WERI-Rb-1 (cell line): ENCODE measurements around the gene PRCP.
"Not testable (repeated sequence)": the region's sequence is repeated elsewhere in the genome, so short reads cannot be mapped to it uniquely, and the experiment has no call there.

Experiments used
- DNase-seq: peaks from one replicate; pipeline ENCODE4 v3.0.0-alpha.2; 2020
- H3K27ac ChIP-seq: fragments of 250-450 bp; sonication (Bioruptor Pico); 2 replicates; pipeline ENCODE4 v1.5.1; 2020; ENCODE audit warnings: mild to moderate bottlenecking, moderate library complexity
- H3K27me3 ChIP-seq: fragments of 250-450 bp; sonication (Bioruptor Pico); 2 replicates; pipeline ENCODE4 v1.5.1; 2021; ENCODE audit warnings: mild to moderate bottlenecking, low read depth, moderate library complexity; ENCODE audit not compliant: insufficient read depth, severe bottlenecking
- H3K36me3 ChIP-seq: fragments of 250-450 bp; sonication (Bioruptor Pico); 2 replicates; pipeline ENCODE4 v1.5.1; 2020; ENCODE audit warnings: mild to moderate bottlenecking, moderate library complexity
- H3K4me3 ChIP-seq: 2 replicates; pipeline ENCODE4 v1.5.1; 2011; ENCODE audit warnings: low read depth, mild to moderate bottlenecking, control low read depth, low read length
- H3K9me3 ChIP-seq: fragments of 250-450 bp; sonication (Bioruptor Pico); 2 replicates; pipeline ENCODE4 v1.5.1; 2021; ENCODE audit warnings: mild to moderate bottlenecking, moderate library complexity; ENCODE audit not compliant: severe bottlenecking
- TF ChIP-seq, protein P1 (sequence below): IDR thresholded peaks from 2 replicates; pipeline ENCODE4 v1.5.1; 2011; ENCODE audit warnings: low read depth, mild to moderate bottlenecking, control low read depth, inconsistent platforms, low read length

The PRCP gene

DNA sequence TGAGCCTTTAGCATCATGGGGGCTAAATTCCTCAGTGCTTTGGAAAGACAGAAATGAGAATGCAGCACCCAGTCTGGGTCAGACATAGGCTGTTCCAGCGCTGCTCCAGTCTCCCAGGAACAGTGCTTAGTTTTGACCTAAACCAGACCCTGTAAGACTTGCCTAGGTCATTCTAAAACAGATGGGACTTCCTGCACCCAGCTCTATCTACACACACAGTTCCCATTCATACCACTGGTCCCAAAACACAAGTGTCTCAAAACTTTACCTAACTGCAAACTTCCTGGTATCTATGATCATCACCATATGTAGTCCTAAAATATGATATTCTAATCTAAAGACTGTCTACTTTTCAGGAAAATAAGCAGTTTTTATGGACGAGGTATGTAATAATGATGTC, 37.9 kb downstream of the PRCP start:
- H3K9me3 ChIP-seq: no peaks in the 10 kb centered on the region
- H3K4me3 ChIP-seq: no peak overlapping the region
- no peaks in the 10 kb centered on the region for H3K36me3 ChIP-seq
- TF ChIP-seq, protein P1, sequence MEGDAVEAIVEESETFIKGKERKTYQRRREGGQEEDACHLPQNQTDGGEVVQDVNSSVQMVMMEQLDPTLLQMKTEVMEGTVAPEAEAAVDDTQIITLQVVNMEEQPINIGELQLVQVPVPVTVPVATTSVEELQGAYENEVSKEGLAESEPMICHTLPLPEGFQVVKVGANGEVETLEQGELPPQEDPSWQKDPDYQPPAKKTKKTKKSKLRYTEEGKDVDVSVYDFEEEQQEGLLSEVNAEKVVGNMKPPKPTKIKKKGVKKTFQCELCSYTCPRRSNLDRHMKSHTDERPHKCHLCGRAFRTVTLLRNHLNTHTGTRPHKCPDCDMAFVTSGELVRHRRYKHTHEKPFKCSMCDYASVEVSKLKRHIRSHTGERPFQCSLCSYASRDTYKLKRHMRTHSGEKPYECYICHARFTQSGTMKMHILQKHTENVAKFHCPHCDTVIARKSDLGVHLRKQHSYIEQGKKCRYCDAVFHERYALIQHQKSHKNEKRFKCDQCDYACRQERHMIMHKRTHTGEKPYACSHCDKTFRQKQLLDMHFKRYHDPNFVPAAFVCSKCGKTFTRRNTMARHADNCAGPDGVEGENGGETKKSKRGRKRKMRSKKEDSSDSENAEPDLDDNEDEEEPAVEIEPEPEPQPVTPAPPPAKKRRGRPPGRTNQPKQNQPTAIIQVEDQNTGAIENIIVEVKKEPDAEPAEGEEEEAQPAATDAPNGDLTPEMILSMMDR: no peak
- no peak overlapping the region for H3K27ac ChIP-seq
- H3K27me3 ChIP-seq: no peaks in the 10 kb centered on the region
- DNase-seq: no peak

DNA sequence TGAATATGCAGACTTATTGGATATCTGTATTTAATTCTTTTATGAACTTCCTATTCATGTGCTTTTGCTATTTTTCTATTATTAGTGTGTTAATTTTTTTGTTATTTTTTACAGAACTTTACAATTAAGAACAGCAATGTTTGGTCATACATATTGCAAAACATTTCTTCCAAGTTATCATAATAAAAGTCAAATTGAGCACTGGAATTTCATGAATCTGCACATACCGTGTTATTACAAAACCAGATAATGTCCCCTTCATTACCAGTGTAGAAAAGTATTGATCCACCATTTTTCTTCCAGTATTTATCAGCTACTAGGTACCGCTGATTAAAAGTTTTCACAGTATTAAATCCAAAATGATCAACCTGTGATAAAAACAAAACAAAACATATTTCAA, 40.5 kb downstream of the PRCP start:
- Histone ChIP-seq H3K4me3 (no peak overlapping the region), H3K36me3 (no peaks in the 10 kb centered on the region), H3K9me3 (no peaks in the 10 kb centered on the region), H3K27me3 (no peaks in the 10 kb centered on the region), H3K27ac (no peak overlapping the region)
- TF ChIP-seq, protein P1: no peak
- DNase-seq: no peak

DNA sequence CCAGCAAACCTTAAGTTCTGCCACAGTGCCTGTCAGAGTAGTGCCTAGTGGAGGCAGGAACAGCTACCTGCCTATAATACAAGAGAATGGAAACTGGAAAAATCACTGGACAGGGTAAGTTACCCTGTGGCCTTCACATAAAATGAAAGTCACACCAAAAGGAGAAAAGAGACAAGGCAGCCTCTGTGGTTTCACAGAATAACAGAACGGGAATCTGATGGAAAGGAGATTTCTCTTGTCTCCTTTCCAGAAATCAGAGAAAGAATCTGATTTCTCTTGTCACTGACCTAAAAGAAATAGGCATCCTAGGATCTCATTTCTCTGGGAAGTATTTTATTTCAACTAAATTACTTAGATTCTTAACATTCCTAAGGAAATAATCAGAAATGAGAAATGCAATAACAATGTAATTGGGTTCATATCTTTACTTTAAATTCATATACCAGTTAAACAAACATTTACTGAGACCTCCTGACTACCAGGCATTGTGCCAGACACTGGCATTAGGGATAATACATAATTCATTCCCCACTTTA, 41.6 kb downstream of the PRCP start:
- Histone ChIP-seq H3K36me3 (no peaks in the 10 kb centered on the region), H3K9me3 (no peaks in the 10 kb centered on the region), H3K4me3 (no peak overlapping the region), H3K27ac (no peak overlapping the region), H3K27me3 (no peaks in the 10 kb centered on the region)
- TF ChIP-seq, protein P1: no peak
- DNase-seq: no peak

DNA sequence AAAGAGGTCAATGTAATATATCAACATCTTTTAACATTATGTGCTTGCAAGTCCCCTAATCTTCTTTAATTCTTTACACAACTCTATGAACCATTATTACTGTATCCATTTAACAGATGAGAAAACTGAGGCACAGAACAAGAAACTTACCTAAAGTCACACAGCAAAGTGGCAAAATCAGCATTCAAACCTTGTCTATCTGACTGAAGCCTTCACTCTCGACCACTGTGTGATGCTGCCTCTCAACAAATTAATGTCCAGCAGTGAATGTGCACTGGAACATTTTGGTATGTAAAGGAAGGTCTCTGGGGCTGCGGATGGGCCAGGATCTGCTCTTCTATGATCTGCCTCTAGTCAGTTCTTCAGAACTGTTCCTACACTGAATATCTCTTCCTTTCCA, 42.1 kb downstream of the PRCP start:
- TF ChIP-seq, protein P1: no peak
- Histone ChIP-seq H3K9me3 (no peaks in the 10 kb centered on the region), H3K4me3 (no peak overlapping the region), H3K27me3 (no peaks in the 10 kb centered on the region), H3K36me3 (no peaks in the 10 kb centered on the region), H3K27ac (no peak overlapping the region)
- DNase-seq: no peak

DNA sequence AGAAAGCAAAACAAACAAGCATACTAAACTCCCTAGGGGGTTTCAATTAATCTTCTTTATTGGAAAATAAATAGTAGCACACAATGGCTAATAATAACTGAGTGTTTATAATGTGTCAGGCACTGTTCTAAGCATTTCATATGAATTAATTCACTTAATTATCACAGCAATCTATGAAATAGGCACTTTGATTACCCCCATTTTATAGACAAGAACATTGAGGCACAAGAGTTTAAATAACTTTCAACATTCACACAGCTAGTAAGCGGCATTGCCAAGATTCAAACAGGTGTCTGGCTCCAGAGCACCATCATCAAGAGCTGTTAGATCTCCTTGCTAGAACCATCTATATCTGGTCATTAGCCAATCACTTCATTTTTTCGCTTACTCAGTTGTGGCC, 43.1 kb downstream of the PRCP start:
- no peak overlapping the region for H3K27ac ChIP-seq
- TF ChIP-seq, protein P1: no peak

DNA sequence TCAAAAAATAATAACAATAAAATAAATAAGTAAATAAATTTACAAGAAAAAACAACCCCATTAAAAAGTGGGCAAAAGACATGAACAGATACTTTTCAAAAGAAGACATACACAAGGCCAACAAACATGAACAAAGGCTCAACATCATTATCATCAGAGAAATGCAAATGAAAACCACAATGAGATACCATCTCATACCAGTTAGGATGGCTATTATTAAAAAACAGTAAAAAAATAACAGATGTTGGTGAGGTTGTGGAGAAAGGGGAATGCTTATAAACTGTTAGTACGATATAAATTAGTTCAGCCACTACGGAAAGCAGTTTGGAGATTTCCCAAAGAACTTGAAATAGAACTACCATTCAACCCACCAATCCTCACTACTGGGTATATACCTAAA, 44.6 kb downstream of the PRCP start:
- Histone ChIP-seq H3K27me3 (no peaks in the 10 kb centered on the region), H3K36me3 (no peaks in the 10 kb centered on the region), H3K27ac (no peak overlapping the region), H3K4me3 (no peak overlapping the region), H3K9me3 (no peaks in the 10 kb centered on the region)
- TF ChIP-seq, protein P1: no peak
- DNase-seq: no peak

More for the DNA sequence above, 43.1 kb downstream of the PRCP start:
- H3K27me3 ChIP-seq: no peaks in the 10 kb centered on the region
- no peak for DNase-seq
- no peaks in the 10 kb centered on the region for H3K9me3 ChIP-seq
- H3K4me3 ChIP-seq: no peak overlapping the region
- no peaks in the 10 kb centered on the region for H3K36me3 ChIP-seq

DNA sequence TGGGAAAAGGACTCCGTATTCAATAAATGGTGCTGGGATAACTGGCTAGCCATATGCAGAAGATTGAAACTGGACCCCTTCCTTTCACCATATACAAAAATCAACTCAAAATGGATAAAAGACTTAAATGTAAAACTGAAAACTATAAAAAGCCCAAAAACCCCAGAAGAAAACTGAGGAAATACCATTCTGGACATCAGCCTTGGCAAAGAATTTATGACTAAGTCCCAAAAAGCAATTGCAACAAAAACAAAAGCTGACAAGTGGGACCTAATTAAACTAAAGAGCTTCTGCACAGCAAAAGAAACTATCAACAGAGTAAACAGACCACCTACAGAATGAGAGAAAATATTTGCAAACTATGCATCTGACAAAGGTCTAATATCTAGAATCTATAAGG, 45.3 kb downstream of the PRCP start:
- not testable (repeated sequence) for H3K9me3 ChIP-seq, DNase-seq, H3K27ac ChIP-seq, H3K27me3 ChIP-seq, H3K36me3 ChIP-seq, H3K4me3 ChIP-seq
